Inflammatory macrophage (primary cell): ENCODE data around the gene C1GALT1C1L.
"Not testable (repeated sequence)": the region's sequence is repeated elsewhere in the genome, so short reads cannot be mapped to it uniquely, and the experiment has no call there.

Experiments used
- DNase-seq, 2 donors: peaks; one replicate each; pipeline ENCODE4 v3.0.0-alpha.2; 2020 to 2022

The C1GALT1C1L gene

GRCh38 chr2:43648994-43649701 is 27.1 kb downstream of the C1GALT1C1L start:
- DNase-seq, result no peak

- no peak for DNase-seq
Measured at GRCh38 chr2:43643680-43644079, 32.5 kb downstream of the C1GALT1C1L start.

- DNase-seq, result no peak
Measured at GRCh38 chr2:43642363-43642762, 33.9 kb downstream of the C1GALT1C1L start.

GRCh38 chr2:43637030-43637803 is 39.0 kb downstream of the C1GALT1C1L start, which contains the start of gene PLEKHH2:
Gene PLEKHH2, plus strand, starts transcription at chr2:43637260. Its CDS starts 7,414 bp downstream, at chr2:43644674.
- peak; percentile 68 to 69 for DNase-seq

- DNase-seq, result no peak
Measured at GRCh38 chr2:43636621-43637020, 39.6 kb downstream of the C1GALT1C1L start.

GRCh38 chr2:43636153-43636552 is 40.1 kb downstream of the C1GALT1C1L start:
- DNase-seq, result not testable (repeated sequence)

- DNase-seq, result no peak
Measured at GRCh38 chr2:43634604-43635306, 41.5 kb downstream of the C1GALT1C1L start.

GRCh38 chr2:43631618-43632317 is 44.5 kb downstream of the C1GALT1C1L start:
- no peak for DNase-seq
